Measurements from ENCODE around the gene CMTM3.

CMTM3 gene

GRCh38 chr16:66585481-66586239, 18.8 kb upstream of the CMTM3 start:
- Histone ChIP-seq H3K4me3 (no peak overlapping the region), H3K27ac (no peak overlapping the region)
- no peak for TF ChIP-seq CTCF (IDR thresholded peaks at IDR 0.05)
- DNase-seq (ENCODE audit: low spot score), result no peak

- TF ChIP-seq CTCF (IDR thresholded peaks at IDR 0.05), result no peak
- peak; percentile 58 for DNase-seq (ENCODE audit: low spot score)
- Histone ChIP-seq H3K4me3 (no peak overlapping the region), H3K27ac (no peak overlapping the region)
Measured at GRCh38 chr16:66587881-66588600, 16.5 kb upstream of the CMTM3 start.

GRCh38 chr16:66588981-66589713, 15.4 kb upstream of the CMTM3 start:
- Histone ChIP-seq H3K4me3 (no peak overlapping the region), H3K27ac (no peak overlapping the region)
- DNase-seq (ENCODE audit: low spot score), result no peak
- TF ChIP-seq CTCF (IDR thresholded peaks at IDR 0.05), result no peak

- H3K4me3 ChIP-seq, result no peak overlapping the region
- DNase-seq (ENCODE audit: low spot score), result no peak
- no peak for TF ChIP-seq CTCF (IDR thresholded peaks at IDR 0.05)
- no peak overlapping the region for H3K27ac ChIP-seq
Measured at GRCh38 chr16:66590322-66590721, 14.2 kb upstream of the CMTM3 start.

GRCh38 chr16:66591018-66591417, 13.5 kb upstream of the CMTM3 start:
- Histone ChIP-seq H3K4me3 (no peak overlapping the region), H3K27ac (no peak overlapping the region)
- no peak for TF ChIP-seq CTCF (IDR thresholded peaks at IDR 0.05)
- no peak for DNase-seq (ENCODE audit: low spot score)

- H3K4me3 ChIP-seq, result no peak overlapping the region
- no peak for TF ChIP-seq CTCF (IDR thresholded peaks at IDR 0.05)
- no peak overlapping the region for H3K27ac ChIP-seq
- DNase-seq (ENCODE audit: low spot score), result no peak
Measured at GRCh38 chr16:66592241-66592640, 12.3 kb upstream of the CMTM3 start.

All from coronary artery (tissue), 2 donors.